K562 (cell line): ENCODE measurements around the gene PRPS2. TPM values are rescaled to one million over a fixed set of nuclear protein-coding genes. Genes with fewer than 3 reads are reported as not detected.

Source experiments
- CBFA2T2 ChIP-seq: fragments of 450-650 bp; conservative IDR thresholded peaks from 2 replicates; pipeline ENCODE4 v1.6.1; 2017; ENCODE audit warnings: mild to moderate bottlenecking
- E2F3 ChIP-seq: fragments of 250-450 bp; sonication (Bioruptor Pico); IDR thresholded peaks from 2 replicates; pipeline ENCODE4 v1.4.0; 2020; ENCODE audit warnings: mild to moderate bottlenecking
- GATA2 ChIP-seq: sonication (generic); formaldehyde crosslinking; IDR thresholded peaks from 2 replicates; pipeline ENCODE4 v1.4.0; 2020; ENCODE audit warnings: mild to moderate bottlenecking, missing genetic modification reagents
- RNF219 ChIP-seq: fragments of 250-450 bp; sonication (Bioruptor Pico); IDR thresholded peaks from 2 replicates; pipeline ENCODE4 v1.5.0; 2022; ENCODE audit warnings: mild to moderate bottlenecking
- THRA ChIP-seq: fragments of 450-650 bp; IDR thresholded peaks from 2 replicates; pipeline ENCODE4 v1.6.1; 2017; ENCODE audit warnings: mild to moderate bottlenecking, moderate library complexity
- ZBTB7A ChIP-seq: IDR thresholded peaks from 2 replicates; pipeline ENCODE4 v1.6.1; 2011; ENCODE audit warnings: low read depth, mild to moderate bottlenecking, low read length, moderate library complexity, borderline replicate concordance; ENCODE audit not compliant: control insufficient read depth
- ZFP91 ChIP-seq: sonication (generic); formaldehyde crosslinking; IDR thresholded peaks from 2 replicates; pipeline ENCODE4 v1.8.0; 2022; ENCODE audit warnings: mild to moderate bottlenecking, missing genetic modification reagents
- ZNF232 ChIP-seq: sonication (generic); formaldehyde crosslinking; IDR thresholded peaks from 2 replicates; pipeline ENCODE4 v1.8.0; 2022; ENCODE audit warnings: mild to moderate bottlenecking, missing genetic modification reagents
- ZNF239 ChIP-seq: fragments of 250-450 bp; sonication (Bioruptor Pico); IDR thresholded peaks from 2 replicates; pipeline ENCODE4 v1.4.0; 2020; ENCODE audit warnings: mild to moderate bottlenecking
- ZNF398 ChIP-seq: fragments of 250-450 bp; sonication (Bioruptor Pico); IDR thresholded peaks from 2 replicates; pipeline ENCODE4 v1.8.0; 2021; ENCODE audit warnings: moderate library complexity, mild to moderate bottlenecking, inconsistent platforms
- ZNF668 ChIP-seq: fragments of 250-450 bp; sonication (Bioruptor Pico); IDR thresholded peaks from 2 replicates; pipeline ENCODE4 v1.8.0; 2022; ENCODE audit warnings: mild to moderate bottlenecking, inconsistent platforms
- ZNF778 ChIP-seq: fragments of 450-650 bp; formaldehyde crosslinking; IDR thresholded peaks from 2 replicates; pipeline ENCODE4 v1.4.0; 2020; ENCODE audit warnings: mild to moderate bottlenecking, moderate library complexity
- ZSCAN32 ChIP-seq: fragments of 450-650 bp; formaldehyde crosslinking; IDR thresholded peaks from 2 replicates; pipeline ENCODE4 v1.4.0; 2020; ENCODE audit warnings: mild to moderate bottlenecking, moderate library complexity
- polyA plus RNA-seq, 8 experiments: library from polyadenylated mRNA; depleted of rRNA in 4 of 8; stranded (reverse) in 5 of 8; unstranded in 3 of 8; fragments of >200 nt; fragmentation: Nextera tagmentation in 2 of 8; fragmentation: Illumina TruSeq in 1 of 8; extraction: Ambion mirVana in 2 of 8; extraction: Trizol in 1 of 8; gene quantifications; 2 replicates each; pipeline versions ENCODE4 v1.2.1 to v1.2.3, GENCODE V29; 2011 to 2014; ENCODE audit warnings: inconsistent platforms in 1 of 8, missing spikeins in 1 of 8
- total RNA-seq, 7 experiments: library from RNA; depleted of rRNA in 6 of 7; stranded (reverse); fragments of >200 nt in 6 of 7; fragmentation: Illumina TruSeq in 2 of 7; extraction: Trizol in 2 of 7; gene quantifications; 2 replicates each; pipeline versions ENCODE4 v1.2.1 to v1.2.3, GENCODE V29; 2011 to 2021; ENCODE audit warnings: low replicate concordance in 1 of 7

PRPS2 gene
- total and polyA plus RNA-seq, 9 of the 15 experiments (the other 6 are each of a cell fraction or from before 2014, with no cell fraction given): 50.3 to 85.0 (median 62.1) TPM

- TF ChIP-seq ZFP91 (CRISPR knock-in tag) (no peak), ZNF239 (CRISPR knock-in tag) (no peak), CBFA2T2 (no peak), ZNF778 (CRISPR knock-in tag) (no peak), THRA (no peak), E2F3 (CRISPR knock-in tag) (no peak), ZSCAN32 (CRISPR knock-in tag) (no peak), GATA2 (CRISPR knock-in tag) (no peak), ZNF232 (CRISPR knock-in tag) (no peak), RNF219 (no peak), ZBTB7A (no peak), ZNF398 (CRISPR knock-in tag) (no peak), ZNF668 (no peak)
- TF ChIP-seq, all 486 proteins: peak for 0
Measured at GRCh38 chrX:12825801-12826200, 34.6 kb downstream of the PRPS2 start (continued).
